ENCODE data around the gene EXD3.
"Not testable (repeated sequence)": the region's sequence is repeated elsewhere in the genome, so short reads cannot be mapped to it uniquely, and the experiment has no call there.

The EXD3 gene

GRCh38 chr9:137266585-137267453, 156.1 kb downstream of the EXD3 start:
- DNase-seq = no peak

- DNase-seq = no peak
Measured at GRCh38 chr9:137266162-137266527, 156.8 kb downstream of the EXD3 start.

GRCh38 chr9:137265496-137266161, 157.3 kb downstream of the EXD3 start:
- no peak for DNase-seq

- DNase-seq = no peak
Measured at GRCh38 chr9:137264067-137264466, 158.9 kb downstream of the EXD3 start.

GRCh38 chr9:137263506-137263905, 159.5 kb downstream of the EXD3 start:
- no peak for DNase-seq

- no peak for DNase-seq
Measured at GRCh38 chr9:137262909-137263285, 160.1 kb downstream of the EXD3 start.

GRCh38 chr9:137262173-137262908, 160.6 kb downstream of the EXD3 start:
- not testable (repeated sequence) for DNase-seq

Measured in activated T-cell treated with anti-CD3 and anti-CD28 coated beads, Interleukin-2, amount 50 U/mL, for 48 hours (primary cell).